K562 (cell line): Measurements from ENCODE around the gene GFOD1. TPM values are rescaled to one million over a fixed set of nuclear protein-coding genes. Genes with fewer than 3 reads are reported as not detected.

Source experiments
- ATF1 ChIP-seq, 2 experiments: fragments of 450-650 bp in 1 of 2; IDR thresholded peaks; 2 replicates each; pipeline ENCODE4 v1.6.1; 2016; ENCODE audit warnings: missing compliant biosample characterization in 1 of 2, missing genetic modification characterization in 1 of 2
- NFIC ChIP-seq: fragments of 450-650 bp; IDR thresholded peaks from 2 replicates; pipeline ENCODE4 v1.6.1; 2017; ENCODE audit warnings: mild to moderate bottlenecking, inconsistent platforms
- SFPQ ChIP-seq: fragments of 200-400 bp; formaldehyde crosslinking; IDR thresholded peaks from 2 replicates; pipeline ENCODE4 v1.6.1; 2017; ENCODE audit warnings: mild to moderate bottlenecking, low read depth, low read length, moderate library complexity
- polyA plus RNA-seq, 8 experiments: library from polyadenylated mRNA; depleted of rRNA in 4 of 8; stranded (reverse) in 5 of 8; unstranded in 3 of 8; fragments of >200 nt; fragmentation: Nextera tagmentation in 2 of 8; fragmentation: Illumina TruSeq in 1 of 8; extraction: Ambion mirVana in 2 of 8; extraction: Trizol in 1 of 8; gene quantifications; 2 replicates each; pipeline versions ENCODE4 v1.2.1 to v1.2.3, GENCODE V29; 2011 to 2014; ENCODE audit warnings: inconsistent platforms in 1 of 8, missing spikeins in 1 of 8
- total RNA-seq, 7 experiments: library from RNA; depleted of rRNA in 6 of 7; stranded (reverse); fragments of >200 nt in 6 of 7; fragmentation: Illumina TruSeq in 2 of 7; extraction: Trizol in 2 of 7; gene quantifications; 2 replicates each; pipeline versions ENCODE4 v1.2.1 to v1.2.3, GENCODE V29; 2011 to 2021; ENCODE audit warnings: low replicate concordance in 1 of 7
- TF ChIP-seq, protein P1 (sequence below): fragments of 450-650 bp; formaldehyde crosslinking; conservative IDR thresholded peaks from 2 replicates; pipeline ENCODE4 v1.4.0; 2022; ENCODE audit warnings: mild to moderate bottlenecking, missing genetic modification characterization

The GFOD1 gene
- total and polyA plus RNA-seq, 9 of the 15 experiments (the other 6 are each of a cell fraction or from before 2014, with no cell fraction given): 3.8 to 12.0 (median 8.2) TPM

DNA sequence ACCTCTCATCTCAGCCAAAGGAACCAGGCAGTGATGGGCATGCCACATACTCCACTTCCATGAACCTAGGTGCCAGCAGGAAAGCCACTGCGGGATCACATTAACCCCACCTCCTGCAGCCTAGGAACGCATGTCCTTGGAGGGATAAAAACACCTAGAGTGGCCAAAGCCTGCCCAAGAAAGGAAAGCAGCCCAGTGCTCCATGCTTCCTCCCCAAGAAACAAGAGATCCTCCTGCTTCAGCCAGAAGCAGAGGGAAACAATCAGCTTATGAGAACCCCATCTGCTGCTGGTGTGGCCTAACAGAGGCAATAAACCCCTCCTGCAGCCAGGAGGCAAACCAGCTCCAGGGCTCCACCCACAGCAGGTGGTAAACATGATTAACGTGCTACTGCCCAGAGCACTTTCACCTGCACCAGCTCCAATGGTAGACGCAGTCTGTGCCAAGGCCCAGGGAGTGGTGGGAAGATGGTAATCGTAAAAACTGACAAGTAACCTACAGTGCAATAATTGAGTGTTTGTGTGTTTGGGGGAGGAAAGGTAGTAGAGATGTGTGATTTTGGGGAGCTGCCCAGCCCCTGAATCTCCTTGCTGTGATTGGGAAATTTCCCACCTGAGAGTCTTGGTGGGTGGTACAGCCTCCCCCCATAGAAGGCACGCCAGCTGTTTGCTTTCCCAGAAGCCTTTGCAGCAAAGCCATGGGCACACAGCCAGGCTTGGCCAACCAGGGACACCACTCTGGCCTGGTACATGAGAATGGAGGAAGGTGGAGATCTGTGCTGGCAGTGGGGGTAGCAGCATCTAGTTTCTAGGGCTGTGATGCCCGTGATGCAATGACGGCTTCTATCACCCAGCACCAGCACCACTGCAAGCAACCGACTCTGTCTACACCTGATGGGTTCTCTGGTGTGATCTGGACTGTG, 108.5 kb downstream of the GFOD1 start (continued):
- TF ChIP-seq SFPQ: no peak
- TF ChIP-seq ATF1 (CRISPR knock-in tag; IDR thresholded peaks at IDR 0.05): no peak
- TF ChIP-seq ATF1 (tag; IDR thresholded peaks at IDR 0.05): no peak
- TF ChIP-seq, protein P1, sequence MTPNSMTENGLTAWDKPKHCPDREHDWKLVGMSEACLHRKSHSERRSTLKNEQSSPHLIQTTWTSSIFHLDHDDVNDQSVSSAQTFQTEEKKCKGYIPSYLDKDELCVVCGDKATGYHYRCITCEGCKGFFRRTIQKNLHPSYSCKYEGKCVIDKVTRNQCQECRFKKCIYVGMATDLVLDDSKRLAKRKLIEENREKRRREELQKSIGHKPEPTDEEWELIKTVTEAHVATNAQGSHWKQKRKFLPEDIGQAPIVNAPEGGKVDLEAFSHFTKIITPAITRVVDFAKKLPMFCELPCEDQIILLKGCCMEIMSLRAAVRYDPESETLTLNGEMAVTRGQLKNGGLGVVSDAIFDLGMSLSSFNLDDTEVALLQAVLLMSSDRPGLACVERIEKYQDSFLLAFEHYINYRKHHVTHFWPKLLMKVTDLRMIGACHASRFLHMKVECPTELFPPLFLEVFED: no peak
- TF ChIP-seq NFIC: peak; percentile 5; the same call in 1 of the 2 replicates
